Midbrain (tissue), 1 donor: ENCODE results near the gene CUL7.
"Not testable (repeated sequence)": the region's sequence is repeated elsewhere in the genome, so short reads cannot be mapped to it uniquely, and the experiment has no call there.

ENCODE experiments used
- DNase-seq: peaks from one replicate; lab custom pipeline; 2025; lab: John Stamatoyannopoulos, UW

Gene CUL7

GRCh38 chr6:43053545-43054205 lies at the start of gene CUL7:
Gene CUL7 (minus strand): TSS chr6:43053851. CDS start chr6:43052788, 1,063 bp downstream.
- peak; percentile 80 for DNase-seq

- no peak for DNase-seq
Observed at GRCh38 chr6:43101497-43101896, 47.8 kb upstream of the CUL7 start.

GRCh38 chr6:43097502-43097901 lies 43.9 kb upstream of the CUL7 start:
- DNase-seq, result no peak

- DNase-seq, result no peak
Observed at GRCh38 chr6:43097098-43097489, 43.4 kb upstream of the CUL7 start.

GRCh38 chr6:43096451-43097097 lies 42.9 kb upstream of the CUL7 start:
- peak; percentile 41 for DNase-seq

- no peak for DNase-seq
Observed at GRCh38 chr6:43095939-43096338, 42.3 kb upstream of the CUL7 start.

- DNase-seq, result peak; percentile 16
Observed at GRCh38 chr6:43093436-43094289, 40.0 kb upstream of the CUL7 start.

- no peak for DNase-seq
Observed at GRCh38 chr6:43092635-43093034, 39.0 kb upstream of the CUL7 start.

GRCh38 chr6:43091436-43091991 lies 37.9 kb upstream of the CUL7 start:
- DNase-seq, result no peak

GRCh38 chr6:43091020-43091419 lies 37.4 kb upstream of the CUL7 start:
- no peak for DNase-seq

GRCh38 chr6:43090559-43090956 lies 36.9 kb upstream of the CUL7 start:
- DNase-seq, result no peak

GRCh38 chr6:43089874-43090558 lies 36.4 kb upstream of the CUL7 start:
- DNase-seq, result no peak

- no peak for DNase-seq
Observed at GRCh38 chr6:43089467-43089866, 35.8 kb upstream of the CUL7 start.

- DNase-seq, result no peak
Observed at GRCh38 chr6:43088654-43089056, 35.0 kb upstream of the CUL7 start.

GRCh38 chr6:43086022-43086658 lies 32.5 kb upstream of the CUL7 start:
- no peak for DNase-seq

- no peak for DNase-seq
Observed at GRCh38 chr6:43082806-43083655, 29.4 kb upstream of the CUL7 start.

GRCh38 chr6:43081922-43082321 lies 28.3 kb upstream of the CUL7 start:
- DNase-seq, result not testable (repeated sequence)

- DNase-seq, result no peak
Observed at GRCh38 chr6:43081043-43081442, 27.4 kb upstream of the CUL7 start.

- DNase-seq, result no peak
Observed at GRCh38 chr6:43078691-43079090, 25.0 kb upstream of the CUL7 start.

GRCh38 chr6:43077981-43078511 lies 24.4 kb upstream of the CUL7 start:
- DNase-seq, result no peak
